OCI-LY7 (cell line): ENCODE data around the gene DNASE2.

Experiments used
- CTCF ChIP-seq: fragments of 200-600 bp; sonication (generic); conservative IDR thresholded peaks from 2 replicates; pipeline ENCODE4 v1.5.1; 2014; ENCODE audit warnings: mild to moderate bottlenecking, antibody characterized with exemption, low read length, moderate library complexity, mixed read lengths
- EZH2phosphoT487 ChIP-seq: fragments of 200-600 bp; sonication (generic); IDR thresholded peaks from 2 replicates; pipeline ENCODE4 v1.6.1; 2018; ENCODE audit warnings: low read depth, borderline replicate concordance, mild to moderate bottlenecking, mixed run types, antibody characterized with exemption, low read length, moderate library complexity, mixed read lengths

- no peak for TF ChIP-seq CTCF
- TF ChIP-seq EZH2phosphoT487, result no peak
These were observed 47.9 kb downstream of the DNASE2 start for GRCh38 chr19:12833418-12833737.
